Keratinocyte (primary cell): ENCODE results near the gene PUS1. TPM values are rescaled to one million over a fixed set of nuclear protein-coding genes. Genes with fewer than 3 reads are reported as not detected.

Experiments used
- DNase-seq: peaks from one replicate; pipeline ENCODE4 v3.0.0-alpha.2; 2011; ENCODE audit warnings: low read depth, missing footprints, low spot score
- FAIRE-seq: peaks from 2 replicates; lab custom pipeline; 2011; peaks lifted over from hg19 to GRCh38; lab: Jason Lieb, UNC
- H2AFZ ChIP-seq: 2 replicates; pipeline ENCODE4 v1.6.0; 2012; ENCODE audit warnings: low read length, control low read depth, inconsistent platforms; ENCODE audit not compliant: control insufficient read depth
- H3K27ac ChIP-seq: 2 replicates; pipeline ENCODE4 v1.5.1; 2011; ENCODE audit warnings: low read length; ENCODE audit not compliant: control insufficient read depth, insufficient read depth
- H3K27me3 ChIP-seq: 3 replicates; pipeline ENCODE4 v1.6.0; 2011; ENCODE audit warnings: low read length; ENCODE audit not compliant: control insufficient read depth, insufficient read depth; ENCODE audit errors: extremely low read depth
- H3K36me3 ChIP-seq, 2 experiments: 2 replicates in 1 of 2; 3 replicates in 1 of 2; pipeline ENCODE4 v1.5.1; 2011; ENCODE audit warnings: low read length in 2 of 2, mild to moderate bottlenecking in 1 of 2; ENCODE audit not compliant: control insufficient read depth in 2 of 2, insufficient read depth in 2 of 2; ENCODE audit errors: extremely low read depth in 1 of 2
- H3K4me1 ChIP-seq: 3 replicates; pipeline ENCODE4 v1.5.1; 2011; ENCODE audit warnings: low read length; ENCODE audit not compliant: control insufficient read depth, insufficient read depth; ENCODE audit errors: extremely low read depth
- H3K4me2 ChIP-seq: 3 replicates; pipeline ENCODE4 v1.6.0; 2011; ENCODE audit warnings: low read depth, low read length; ENCODE audit not compliant: control insufficient read depth, insufficient read depth; ENCODE audit errors: extremely low read depth
- H3K4me3 ChIP-seq, 3 experiments: fragments of 200-600 bp in 1 of 3; sonication (generic) in 1 of 3; 2 replicates in 2 of 3; 3 replicates in 1 of 3; pipeline ENCODE4 v1.5.1; 2011 to 2016; ENCODE audit warnings: low read length in 3 of 3, mild to moderate bottlenecking in 3 of 3, control low read depth in 2 of 3, inconsistent platforms in 1 of 3, low read depth in 1 of 3, mixed read lengths in 1 of 3, mixed run types in 1 of 3, moderate library complexity in 1 of 3; ENCODE audit not compliant: control insufficient read depth in 2 of 3, insufficient read depth in 2 of 3; ENCODE audit errors: extremely low read depth in 1 of 3
- H3K79me2 ChIP-seq: 2 replicates; pipeline ENCODE4 v1.6.0; 2012; ENCODE audit warnings: low read length; ENCODE audit not compliant: control insufficient read depth, insufficient read depth
- H3K9ac ChIP-seq: 3 replicates; pipeline ENCODE4 v1.6.0; 2011; ENCODE audit warnings: low read length; ENCODE audit not compliant: control insufficient read depth, insufficient read depth; ENCODE audit errors: extremely low read depth
- H3K9me1 ChIP-seq: 3 replicates; pipeline ENCODE4 v1.6.0; 2011; ENCODE audit warnings: low read length; ENCODE audit not compliant: control insufficient read depth, insufficient read depth; ENCODE audit errors: extremely low read depth
- H3K9me3 ChIP-seq: 2 replicates; pipeline ENCODE4 v1.5.1; 2012; ENCODE audit warnings: low read depth, low read length; ENCODE audit not compliant: control insufficient read depth
- H4K20me1 ChIP-seq: 3 replicates; pipeline ENCODE4 v1.6.0; 2011; ENCODE audit warnings: low read length; ENCODE audit not compliant: control insufficient read depth, insufficient read depth; ENCODE audit errors: extremely low read depth
- EZH2 ChIP-seq: IDR thresholded peaks from one replicate; pipeline ENCODE4 v1.6.1; 2012; ENCODE audit warnings: inconsistent platforms, mild to moderate bottlenecking, low read length, moderate library complexity
- dilution Hi-C: fragments of 300-500 bp; cut with MboI; formaldehyde crosslinking; loops from one replicate; pipeline ENCODE4 v1.7.0; 2020; ENCODE audit warnings: low sequenced_read_pairs; ENCODE audit not compliant: extremely low pct_ligation_motif_present
- polyA plus RNA-seq, 5 experiments: library from polyadenylated mRNA; depleted of rRNA in 3 of 5; stranded (reverse) in 3 of 5; stranded (forward) in 1 of 5; unstranded in 1 of 5; fragments of >200 nt; gene quantifications; 1 replicate in 1 of 5; 2 replicates in 3 of 5; 3 replicates in 1 of 5; pipeline versions ENCODE4 v1.2.1 to v1.2.3, GENCODE V29; 2011 to 2012; ENCODE audit warnings: missing spikeins in 2 of 5, low read depth in 1 of 5, low replicate concordance in 1 of 5
- TF ChIP-seq, protein P1 (sequence below), 3 experiments: IDR thresholded peaks in 1 of 3; conservative IDR thresholded peaks in 1 of 3; optimal IDR thresholded peaks in 1 of 3; 2 replicates in 2 of 3; 3 replicates in 1 of 3; pipeline versions ENCODE3 to v1.5.1; 2011; ENCODE audit warnings: low read length in 3 of 3, mild to moderate bottlenecking in 3 of 3, moderate library complexity in 2 of 3, control low read depth in 1 of 3, inconsistent platforms in 1 of 3; ENCODE audit not compliant: insufficient read depth in 2 of 3; ENCODE audit errors: extremely low read depth in 1 of 3

The PUS1 gene
- polyA plus RNA-seq, 1 donor (not counting 4 experiments of a cell fraction or from before 2014, with no cell fraction given), result 25.8 TPM

GRCh38 chr12:131944601-131945251, 15.7 kb downstream of the PUS1 start:
- H3K9me1 ChIP-seq, result no peaks in the 10 kb centered on the region
- H3K27ac ChIP-seq, result no peak overlapping the region
- no peak overlapping the region for H3K4me3 ChIP-seq
- no peaks in the 10 kb centered on the region for H3K27me3 ChIP-seq
- peaks cover 2% of the 10 kb centered on the region for H3K79me2 ChIP-seq
- TF ChIP-seq, protein P1, sequence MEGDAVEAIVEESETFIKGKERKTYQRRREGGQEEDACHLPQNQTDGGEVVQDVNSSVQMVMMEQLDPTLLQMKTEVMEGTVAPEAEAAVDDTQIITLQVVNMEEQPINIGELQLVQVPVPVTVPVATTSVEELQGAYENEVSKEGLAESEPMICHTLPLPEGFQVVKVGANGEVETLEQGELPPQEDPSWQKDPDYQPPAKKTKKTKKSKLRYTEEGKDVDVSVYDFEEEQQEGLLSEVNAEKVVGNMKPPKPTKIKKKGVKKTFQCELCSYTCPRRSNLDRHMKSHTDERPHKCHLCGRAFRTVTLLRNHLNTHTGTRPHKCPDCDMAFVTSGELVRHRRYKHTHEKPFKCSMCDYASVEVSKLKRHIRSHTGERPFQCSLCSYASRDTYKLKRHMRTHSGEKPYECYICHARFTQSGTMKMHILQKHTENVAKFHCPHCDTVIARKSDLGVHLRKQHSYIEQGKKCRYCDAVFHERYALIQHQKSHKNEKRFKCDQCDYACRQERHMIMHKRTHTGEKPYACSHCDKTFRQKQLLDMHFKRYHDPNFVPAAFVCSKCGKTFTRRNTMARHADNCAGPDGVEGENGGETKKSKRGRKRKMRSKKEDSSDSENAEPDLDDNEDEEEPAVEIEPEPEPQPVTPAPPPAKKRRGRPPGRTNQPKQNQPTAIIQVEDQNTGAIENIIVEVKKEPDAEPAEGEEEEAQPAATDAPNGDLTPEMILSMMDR (optimal IDR thresholded peaks at IDR 0.05 in 1 of 3, IDR thresholded peaks at IDR 0.05 in 1 of 3, conservative IDR thresholded peaks at IDR 0.05 in 1 of 3; ENCODE audit: extremely low read depth in 1 of 3, insufficient read depth in 2 of 3, low read length in 3 of 3), result no peak
- TF ChIP-seq EZH2, result no peak
- no peak overlapping the region for H3K4me2 ChIP-seq
- no peaks in the 10 kb centered on the region for H3K9me3 ChIP-seq
- peaks cover 20 to 29% of the 10 kb centered on the region in 2 experiments for H3K36me3 ChIP-seq
- dilution Hi-C loops, result no loop called here
- no peak overlapping the region for H2AFZ ChIP-seq
- FAIRE-seq (no peak), DNase-seq (no peak)
- no peak overlapping the region for H3K9ac ChIP-seq
- H4K20me1 ChIP-seq, result peaks cover 3% of the 10 kb centered on the region
- H3K4me1 ChIP-seq, result no peaks in the 10 kb centered on the region

- Histone ChIP-seq H3K9ac (no peak overlapping the region), H3K9me3 (no peaks in the 10 kb centered on the region), H3K27ac (no peak overlapping the region), H3K4me3 (no peak overlapping the region), H2AFZ (no peak overlapping the region), H3K27me3 (no peaks in the 10 kb centered on the region), H4K20me1 (peaks cover 2% of the 10 kb centered on the region), H3K4me1 (peaks cover 3% of the 10 kb centered on the region), H3K9me1 (no peaks in the 10 kb centered on the region), H3K36me3 (peaks cover 12 to 18% of the 10 kb centered on the region in 2 experiments), H3K79me2 (peaks cover 18% of the 10 kb centered on the region), H3K4me2 (no peak overlapping the region)
- TF ChIP-seq, protein P1 (optimal IDR thresholded peaks at IDR 0.05 in 1 of 3, IDR thresholded peaks at IDR 0.05 in 1 of 3, conservative IDR thresholded peaks at IDR 0.05 in 1 of 3; ENCODE audit: extremely low read depth in 1 of 3, insufficient read depth in 2 of 3, low read length in 3 of 3), result no peak
- TF ChIP-seq EZH2, result no peak
- no peak for DNase-seq
- FAIRE-seq, result no peak
- dilution Hi-C loops, result no loop called here
These were observed 17.7 kb downstream of the PUS1 start for GRCh38 chr12:131946757-131947156.
